K562 (cell line): ENCODE measurements around the gene TRUB2. TPM values are rescaled to one million over a fixed set of nuclear protein-coding genes. Genes with fewer than 3 reads are reported as not detected.
A peak's percentile ranks its signal among the peaks of the same experiment; 100 is the strongest.

Experiments
- ATAC-seq: fragments of 200-7000 bp; cut with Tn5 transposase; 3 replicates; pipeline ENCODE4 v1.9.1; 2020; ENCODE audit warnings: moderate library complexity
- BruUV-seq: library from RNA; stranded (reverse); fragments of 400-500 nt; replicated peaks from 2 replicates; lab custom pipeline; 2021; lab: Mats Ljungman, UMichigan
- CTCF ChIA-PET: fragments of 300-600 bp; formaldehyde crosslinking; extraction: SDS; loops from one replicate; lab custom pipeline; 2021; ENCODE audit warnings: low intra/inter-chr PET ratio; lab: Yijun Ruan, JAX
- POLR2A ChIA-PET: fragments of 300-600, 350-650 bp; sonication (Branson Sonifier 250); formaldehyde crosslinking; extraction: SDS; loops from one replicate; lab custom pipeline; 2021; ENCODE audit warnings: antibody characterized with exemption, inconsistent platforms; lab: Yijun Ruan, JAX
- DNase-seq, 4 experiments: peaks; one replicate each; pipeline versions ENCODE4 v3.0.0 to v3.0.0-alpha.2; 2011 to 2018; ENCODE audit warnings: low spot score in 3 of 4, mixed read lengths in 3 of 4; ENCODE audit errors: extremely low read depth in 1 of 4
- FAIRE-seq: peaks from 2 replicates; lab custom pipeline; 2011; peaks lifted over from hg19 to GRCh38; lab: Jason Lieb, UNC
- H2AFZ ChIP-seq: 2 replicates; pipeline ENCODE4 v1.6.0; 2011; ENCODE audit warnings: low read depth, low read length, control low read depth, inconsistent platforms
- H3K27ac ChIP-seq: fragments of 200-600 bp; 3 replicates; pipeline ENCODE4 v1.8.0; 2011; ENCODE audit warnings: low read depth, mild to moderate bottlenecking, control low read depth, inconsistent platforms, low read length, moderate library complexity, mixed read lengths; ENCODE audit errors: extremely low read depth
- H3K27me3 ChIP-seq, 2 experiments: fragments of 300-600 bp in 1 of 2; 2 replicates in 1 of 2; 3 replicates in 1 of 2; pipeline versions ENCODE4 v1.6.0 to v1.8.0; 2011; ENCODE audit warnings: inconsistent platforms in 2 of 2, low read length in 2 of 2, mild to moderate bottlenecking in 1 of 2, mixed read lengths in 1 of 2, moderate library complexity in 1 of 2; ENCODE audit not compliant: control insufficient read depth in 2 of 2, insufficient read depth in 2 of 2
- H3K36me3 ChIP-seq: fragments of 300-600 bp; 3 replicates; pipeline ENCODE4 v1.8.0; 2011; ENCODE audit warnings: mild to moderate bottlenecking, low read length, inconsistent platforms; ENCODE audit not compliant: control insufficient read depth, insufficient read depth
- H3K4me1 ChIP-seq, 2 experiments: fragments of 200-600 bp in 1 of 2; replicated peaks in 1 of 2; 2 replicates in 1 of 2; 3 replicates in 1 of 2; pipeline versions ENCODE4 v1.5.1 to v1.8.0; 2011; ENCODE audit warnings: inconsistent platforms in 2 of 2, low read length in 2 of 2, mild to moderate bottlenecking in 1 of 2, mixed read lengths in 1 of 2, moderate library complexity in 1 of 2; ENCODE audit not compliant: control insufficient read depth in 2 of 2, insufficient read depth in 2 of 2
- H3K4me2 ChIP-seq: 2 replicates; pipeline ENCODE4 v1.6.1; 2011; ENCODE audit warnings: low read length, control low read depth, inconsistent platforms, mixed read lengths; ENCODE audit not compliant: insufficient read depth
- H3K4me3 ChIP-seq: fragments of 200-600 bp; sonication (generic), shearing (Covaris generic); 2 replicates; pipeline ENCODE4 v1.5.1; 2016; ENCODE audit warnings: control low read depth, inconsistent platforms
- H3K79me2 ChIP-seq: fragments of 200-600 bp; 3 replicates; pipeline ENCODE4 v1.8.0; 2011; ENCODE audit warnings: low read length, inconsistent platforms; ENCODE audit not compliant: control insufficient read depth, insufficient read depth
- H3K9ac ChIP-seq, 2 experiments: 2 replicates each; pipeline versions ENCODE4 v1.6.0 to v1.6.1; 2011; ENCODE audit warnings: low read depth in 2 of 2, low read length in 2 of 2, control low read depth in 1 of 2, inconsistent platforms in 1 of 2, mild to moderate bottlenecking in 1 of 2, mixed read lengths in 1 of 2; ENCODE audit not compliant: insufficient read depth in 1 of 2
- H3K9me1 ChIP-seq: one replicate; pipeline ENCODE4 v1.6.0; 2011; ENCODE audit warnings: inconsistent platforms, mild to moderate bottlenecking, low read length, moderate library complexity; ENCODE audit not compliant: control insufficient read depth, insufficient read depth
- H3K9me3 ChIP-seq: replicated peaks from 2 replicates; pipeline ENCODE4 v1.5.1; 2011; ENCODE audit warnings: low read depth, low read length, inconsistent platforms; ENCODE audit not compliant: control insufficient read depth, insufficient read depth
- H4K20me1 ChIP-seq: replicated peaks from 2 replicates; pipeline ENCODE4 v1.6.1; 2011; ENCODE audit warnings: low read length, inconsistent platforms, mixed read lengths; ENCODE audit not compliant: control insufficient read depth, insufficient read depth
- ARNT ChIP-seq, 2 experiments: fragments of 450-650 bp; IDR thresholded peaks; 2 replicates each; pipeline ENCODE4 v1.6.1; 2016; ENCODE audit warnings: mild to moderate bottlenecking in 1 of 2
- CEBPB ChIP-seq: fragments of 450-650 bp; IDR thresholded peaks from 2 replicates; pipeline ENCODE4 v1.6.1; 2016; ENCODE audit warnings: missing genetic modification characterization, missing compliant biosample characterization
- DACH1 ChIP-seq: fragments of 450-650 bp; IDR thresholded peaks from 2 replicates; pipeline ENCODE4 v1.6.1; 2018; ENCODE audit not compliant: partially characterized antibody
- TAF9B ChIP-seq: fragments of 450-650 bp; IDR thresholded peaks from 2 replicates; pipeline ENCODE4 v1.6.1; 2018; ENCODE audit warnings: mild to moderate bottlenecking; ENCODE audit not compliant: partially characterized antibody
- WGBS: fragments of 100-300 bp; shearing (Covaris generic); methylation state at CpG from one replicate; pipeline ENCODE4 v1.1.6; 2016; ENCODE audit warnings: low coverage, mixed read lengths; ENCODE audit not compliant: insufficient coverage; ENCODE audit errors: missing lambda C conversion rate; 5-methylcytosine and 5-hydroxymethylcytosine counted together
- in situ Hi-C: fragments of 300-500 bp; cut with MboI; formaldehyde crosslinking; loops from 4 replicates; pipeline ENCODE4 v1.15.0; 2018; ENCODE audit warnings: inconsistent platforms, mixed read lengths
- intact Hi-C: fragments of 100-400 bp; cut with micrococcal nuclease; formaldehyde crosslinking; loops from 2 replicates; pipeline ENCODE4 v1.14.2; 2022
- polyA plus RNA-seq, 8 experiments: library from polyadenylated mRNA; depleted of rRNA in 4 of 8; stranded (reverse) in 5 of 8; unstranded in 3 of 8; fragments of >200 nt; fragmentation: Nextera tagmentation in 2 of 8; fragmentation: Illumina TruSeq in 1 of 8; extraction: Ambion mirVana in 2 of 8; extraction: Trizol in 1 of 8; gene quantifications; 2 replicates each; pipeline versions ENCODE4 v1.2.1 to v1.2.3, GENCODE V29; 2011 to 2014; ENCODE audit warnings: inconsistent platforms in 1 of 8, missing spikeins in 1 of 8
- total RNA-seq, 7 experiments: library from RNA; depleted of rRNA in 6 of 7; stranded (reverse); fragments of >200 nt in 6 of 7; fragmentation: Illumina TruSeq in 2 of 7; extraction: Trizol in 2 of 7; gene quantifications; 2 replicates each; pipeline versions ENCODE4 v1.2.1 to v1.2.3, GENCODE V29; 2011 to 2021; ENCODE audit warnings: low replicate concordance in 1 of 7
- TF ChIP-seq, protein P1 (sequence below): fragments of 450-650 bp; IDR thresholded peaks from 2 replicates; pipeline ENCODE4 v1.7.1; 2018; ENCODE audit warnings: mild to moderate bottlenecking, low read depth; ENCODE audit not compliant: partially characterized antibody
- TF ChIP-seq, protein P2 (sequence below): fragments of 450-650 bp; formaldehyde crosslinking; conservative IDR thresholded peaks from 2 replicates; pipeline ENCODE4 v1.4.0; 2022; ENCODE audit warnings: mild to moderate bottlenecking, missing genetic modification characterization

Gene TRUB2
- total and polyA plus RNA-seq, 9 of the 15 experiments (the other 6 are each of a cell fraction or from before 2014, with no cell fraction given) = 9.3 to 110 (median 63.0) TPM

DNA sequence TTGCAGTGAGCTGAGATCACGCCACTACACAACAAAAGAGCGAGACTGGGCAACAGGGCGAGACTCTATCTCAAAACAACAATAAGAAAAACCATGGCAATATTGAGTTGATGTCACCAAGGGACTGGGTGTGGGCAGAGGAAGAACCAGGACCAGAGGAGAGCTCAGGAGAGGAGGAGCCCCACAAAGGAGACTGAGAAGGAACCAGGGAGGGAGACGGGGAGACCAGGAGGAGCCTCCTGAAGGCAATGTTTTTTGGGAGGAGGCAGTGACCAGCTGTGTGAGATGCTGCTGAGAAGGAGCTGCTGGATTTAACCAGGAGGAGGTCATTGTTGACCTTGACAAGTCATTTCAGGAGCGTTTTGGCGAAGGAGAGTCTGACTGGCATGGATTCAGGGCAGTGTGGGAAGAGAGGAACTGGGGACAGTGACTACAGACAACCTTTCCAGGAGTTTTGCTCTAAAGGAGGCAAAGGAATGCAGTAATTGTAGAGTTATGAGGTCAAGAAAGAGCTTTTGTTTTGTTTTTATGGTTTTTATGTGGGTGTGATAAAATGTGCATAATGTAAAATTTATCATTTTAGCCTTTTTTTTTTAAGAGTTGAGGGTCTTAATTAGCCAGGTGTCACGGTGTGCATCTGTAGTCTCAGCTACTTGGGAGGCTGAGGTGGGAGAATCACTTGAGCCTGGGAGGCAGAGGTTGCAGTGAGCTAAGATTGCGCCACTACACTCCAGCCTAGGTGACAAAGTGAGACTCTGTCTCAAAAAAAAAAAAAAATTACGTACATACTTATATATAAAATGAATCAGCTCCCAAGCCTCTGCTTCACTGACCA lies 17.9 kb downstream of the TRUB2 start:
- Histone ChIP-seq H3K27me3 (no peaks in the 10 kb centered on the region), H3K4me3 (no peak overlapping the region), H3K4me2 (no peak overlapping the region), H3K27ac (no peak overlapping the region), H4K20me1 (no peaks in the 10 kb centered on the region), H3K9ac (peak overlapping the region in 1 of 2 experiments; percentile 56; a peak in 1 of 4 replicates), H3K9me1 (no peaks in the 10 kb centered on the region), H2AFZ (no peak overlapping the region), H3K4me1 (peaks cover 23 to 37% of the 10 kb centered on the region in 2 experiments), H3K79me2 (no peaks in the 10 kb centered on the region), H3K36me3 (peaks cover 13% of the 10 kb centered on the region), H3K9me3 (no peaks in the 10 kb centered on the region)
- ATAC-seq (no peak), DNase-seq (no peak), FAIRE-seq (no peak)
- peak; percentile 72 for TF ChIP-seq CEBPB
- TF ChIP-seq DACH1 = no peak
- TF ChIP-seq, protein P1, sequence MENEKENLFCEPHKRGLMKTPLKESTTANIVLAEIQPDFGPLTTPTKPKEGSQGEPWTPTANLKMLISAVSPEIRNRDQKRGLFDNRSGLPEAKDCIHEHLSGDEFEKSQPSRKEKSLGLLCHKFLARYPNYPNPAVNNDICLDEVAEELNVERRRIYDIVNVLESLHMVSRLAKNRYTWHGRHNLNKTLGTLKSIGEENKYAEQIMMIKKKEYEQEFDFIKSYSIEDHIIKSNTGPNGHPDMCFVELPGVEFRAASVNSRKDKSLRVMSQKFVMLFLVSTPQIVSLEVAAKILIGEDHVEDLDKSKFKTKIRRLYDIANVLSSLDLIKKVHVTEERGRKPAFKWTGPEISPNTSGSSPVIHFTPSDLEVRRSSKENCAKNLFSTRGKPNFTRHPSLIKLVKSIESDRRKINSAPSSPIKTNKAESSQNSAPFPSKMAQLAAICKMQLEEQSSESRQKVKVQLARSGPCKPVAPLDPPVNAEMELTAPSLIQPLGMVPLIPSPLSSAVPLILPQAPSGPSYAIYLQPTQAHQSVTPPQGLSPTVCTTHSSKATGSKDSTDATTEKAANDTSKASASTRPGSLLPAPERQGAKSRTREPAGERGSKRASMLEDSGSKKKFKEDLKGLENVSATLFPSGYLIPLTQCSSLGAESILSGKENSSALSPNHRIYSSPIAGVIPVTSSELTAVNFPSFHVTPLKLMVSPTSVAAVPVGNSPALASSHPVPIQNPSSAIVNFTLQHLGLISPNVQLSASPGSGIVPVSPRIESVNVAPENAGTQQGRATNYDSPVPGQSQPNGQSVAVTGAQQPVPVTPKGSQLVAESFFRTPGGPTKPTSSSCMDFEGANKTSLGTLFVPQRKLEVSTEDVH = no peak
- TF ChIP-seq, protein P2, sequence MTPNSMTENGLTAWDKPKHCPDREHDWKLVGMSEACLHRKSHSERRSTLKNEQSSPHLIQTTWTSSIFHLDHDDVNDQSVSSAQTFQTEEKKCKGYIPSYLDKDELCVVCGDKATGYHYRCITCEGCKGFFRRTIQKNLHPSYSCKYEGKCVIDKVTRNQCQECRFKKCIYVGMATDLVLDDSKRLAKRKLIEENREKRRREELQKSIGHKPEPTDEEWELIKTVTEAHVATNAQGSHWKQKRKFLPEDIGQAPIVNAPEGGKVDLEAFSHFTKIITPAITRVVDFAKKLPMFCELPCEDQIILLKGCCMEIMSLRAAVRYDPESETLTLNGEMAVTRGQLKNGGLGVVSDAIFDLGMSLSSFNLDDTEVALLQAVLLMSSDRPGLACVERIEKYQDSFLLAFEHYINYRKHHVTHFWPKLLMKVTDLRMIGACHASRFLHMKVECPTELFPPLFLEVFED (CRISPR knock-in tag) = 0 out of 2 replicates have a peak, but pooled peaks have one; percentile 8
- TF ChIP-seq ARNT (IDR thresholded peaks at IDR 0.05) = no peak
- TF ChIP-seq TAF9B = no peak
- intact Hi-C loops (no loop called here), in situ Hi-C loops (no loop called here)
- no TSS peak for BruUV-seq
- ChIA-PET POLR2A (interaction anchor here (0.7 to 2.2 kb wide), 15 partner anchors 8 to 385 kb away, joined by 3 to 17 read pairs (median 5); partner anchors contain the start of genes SET and TRUB2), CTCF (no interaction called here)
- WGBS = 67% methylated on average over 9 of the region's 9 CpGs
